Central memory CD8-positive, alpha-beta T cell (primary cell): Measurements from ENCODE around the gene TSHZ2.
"Not testable (repeated sequence)": the region's sequence is repeated elsewhere in the genome, so short reads cannot be mapped to it uniquely, and the experiment has no call there.

Source experiments
- ATAC-seq: fragments of 150-1000 bp; cut with Tn5 transposase; replicated peaks from 2 replicates; pipeline ENCODE4 v1.10.0; 2022; ENCODE audit warnings: mild to moderate bottlenecking, moderate FRiP score, moderate number of reproducible peaks; ENCODE audit not compliant: poor library complexity, severe bottlenecking; ENCODE audit errors: extremely low read depth
- DNase-seq, 2 donors: peaks; one replicate each; pipeline ENCODE4 v3.0.0; 2021; ENCODE audit warnings: low spot score in 2 of 2
- H3K27ac Mint-ChIP-seq: one replicate; pipeline ENCODE4 v1.8.0; 2022; ENCODE audit warnings: low read depth, mild to moderate bottlenecking, moderate library complexity, mixed read lengths
- H3K27me3 Mint-ChIP-seq: one replicate; pipeline ENCODE4 v1.8.0; 2022; ENCODE audit warnings: mixed read lengths
- H3K36me3 Mint-ChIP-seq: one replicate; pipeline ENCODE4 v1.8.0; 2022; ENCODE audit warnings: mild to moderate bottlenecking, moderate library complexity, mixed read lengths; ENCODE audit not compliant: insufficient read depth
- H3K4me1 Mint-ChIP-seq: one replicate; pipeline ENCODE4 v1.8.0; 2022; ENCODE audit warnings: mixed read lengths
- H3K4me3 Mint-ChIP-seq: one replicate; pipeline ENCODE4 v1.8.0; 2022; ENCODE audit warnings: mild to moderate bottlenecking, moderate library complexity, mixed read lengths
- H3K9me3 Mint-ChIP-seq: one replicate; pipeline ENCODE4 v1.8.0; 2022; ENCODE audit warnings: mixed read lengths

The TSHZ2 gene

GRCh38 chr20:53362736-53363135 lies 390.6 kb downstream of the TSHZ2 start:
- Mint-ChIP-seq H3K4me3 (no peak overlapping the region), H3K27me3 (peaks cover 35% of the 10 kb centered on the region), H3K9me3 (no peaks in the 10 kb centered on the region), H3K4me1 (no peaks in the 10 kb centered on the region), H3K27ac (no peak overlapping the region), H3K36me3 (no peaks in the 10 kb centered on the region)
- ATAC-seq, result no peak
- no peak for DNase-seq

GRCh38 chr20:53364646-53365045 lies 392.5 kb downstream of the TSHZ2 start:
- ATAC-seq, result no peak

GRCh38 chr20:53365076-53365475 lies 392.9 kb downstream of the TSHZ2 start:
- no peaks in the 10 kb centered on the region for H3K4me1 Mint-ChIP-seq
- H3K27me3 Mint-ChIP-seq, result peaks cover 35% of the 10 kb centered on the region
- no peaks in the 10 kb centered on the region for H3K36me3 Mint-ChIP-seq
- ATAC-seq (no peak), DNase-seq (no peak)
- no peaks in the 10 kb centered on the region for H3K9me3 Mint-ChIP-seq
- no peak overlapping the region for H3K4me3 Mint-ChIP-seq
- no peak overlapping the region for H3K27ac Mint-ChIP-seq

More at GRCh38 chr20:53364646-53365045, 392.5 kb downstream of the TSHZ2 start:
- Mint-ChIP-seq H3K36me3 (no peaks in the 10 kb centered on the region), H3K4me1 (no peaks in the 10 kb centered on the region), H3K27me3 (peaks cover 35% of the 10 kb centered on the region), H3K4me3 (no peak overlapping the region), H3K27ac (no peak overlapping the region), H3K9me3 (no peaks in the 10 kb centered on the region)
- no peak for DNase-seq

- H3K27ac Mint-ChIP-seq, result no peak overlapping the region
- H3K27me3 Mint-ChIP-seq, result peaks cover 35% of the 10 kb centered on the region
- no peaks in the 10 kb centered on the region for H3K36me3 Mint-ChIP-seq
- H3K9me3 Mint-ChIP-seq, result no peaks in the 10 kb centered on the region
- no peak for ATAC-seq
- H3K4me1 Mint-ChIP-seq, result no peaks in the 10 kb centered on the region
- H3K4me3 Mint-ChIP-seq, result no peak overlapping the region
- DNase-seq, result no peak
Measured at GRCh38 chr20:53365539-53366075, 393.4 kb downstream of the TSHZ2 start.

- H3K4me3 Mint-ChIP-seq, H3K36me3 Mint-ChIP-seq, ATAC-seq, H3K4me1 Mint-ChIP-seq, DNase-seq, H3K9me3 Mint-ChIP-seq, H3K27ac Mint-ChIP-seq: not testable (repeated sequence)
- H3K27me3 Mint-ChIP-seq, result peaks cover 35% of the 10 kb centered on the region
Measured at GRCh38 chr20:53366928-53367327, 394.8 kb downstream of the TSHZ2 start.

GRCh38 chr20:53369871-53370270 lies 397.7 kb downstream of the TSHZ2 start:
- no peak overlapping the region for H3K4me3 Mint-ChIP-seq
- DNase-seq (no peak), ATAC-seq (no peak)
- H3K36me3 Mint-ChIP-seq, result no peaks in the 10 kb centered on the region
- no peak overlapping the region for H3K27ac Mint-ChIP-seq
- no peaks in the 10 kb centered on the region for H3K9me3 Mint-ChIP-seq
- H3K4me1 Mint-ChIP-seq, result no peaks in the 10 kb centered on the region
- H3K27me3 Mint-ChIP-seq, result peaks cover 16% of the 10 kb centered on the region

GRCh38 chr20:53370345-53370961 lies 398.3 kb downstream of the TSHZ2 start:
- DNase-seq, result no peak
- no peaks in the 10 kb centered on the region for H3K9me3 Mint-ChIP-seq
- no peak for ATAC-seq
- no peak overlapping the region for H3K4me3 Mint-ChIP-seq
- no peak overlapping the region for H3K27ac Mint-ChIP-seq
- no peaks in the 10 kb centered on the region for H3K36me3 Mint-ChIP-seq
- H3K27me3 Mint-ChIP-seq, result peaks cover 10% of the 10 kb centered on the region
- H3K4me1 Mint-ChIP-seq, result no peaks in the 10 kb centered on the region

- no peaks in the 10 kb centered on the region for H3K4me1 Mint-ChIP-seq
- H3K27me3 Mint-ChIP-seq, result peaks cover 2% of the 10 kb centered on the region
- H3K4me3 Mint-ChIP-seq, result no peak overlapping the region
- DNase-seq, result no peak
- ATAC-seq, result no peak
- no peaks in the 10 kb centered on the region for H3K9me3 Mint-ChIP-seq
- no peak overlapping the region for H3K27ac Mint-ChIP-seq
- H3K36me3 Mint-ChIP-seq, result no peaks in the 10 kb centered on the region
Measured at GRCh38 chr20:53371216-53371615, 399.1 kb downstream of the TSHZ2 start.

GRCh38 chr20:53376021-53376420 lies 403.9 kb downstream of the TSHZ2 start:
- H3K27me3 Mint-ChIP-seq, result no peaks in the 10 kb centered on the region
- no peak overlapping the region for H3K27ac Mint-ChIP-seq
- no peaks in the 10 kb centered on the region for H3K9me3 Mint-ChIP-seq
- no peaks in the 10 kb centered on the region for H3K4me1 Mint-ChIP-seq
- no peak for ATAC-seq
- no peak for DNase-seq
- H3K36me3 Mint-ChIP-seq, result no peaks in the 10 kb centered on the region
- H3K4me3 Mint-ChIP-seq, result no peak overlapping the region

- ATAC-seq (no peak), DNase-seq (no peak)
- H3K4me3 Mint-ChIP-seq, result no peak overlapping the region
- H3K4me1 Mint-ChIP-seq, result no peaks in the 10 kb centered on the region
- no peak overlapping the region for H3K27ac Mint-ChIP-seq
- H3K36me3 Mint-ChIP-seq, result no peaks in the 10 kb centered on the region
- H3K9me3 Mint-ChIP-seq, result no peaks in the 10 kb centered on the region
- peaks cover 12% of the 10 kb centered on the region for H3K27me3 Mint-ChIP-seq
Measured at GRCh38 chr20:53379014-53379832, 407.1 kb downstream of the TSHZ2 start.

GRCh38 chr20:53379833-53380120 lies 407.6 kb downstream of the TSHZ2 start:
- ATAC-seq, result no peak
- no peaks in the 10 kb centered on the region for H3K9me3 Mint-ChIP-seq
- H3K4me1 Mint-ChIP-seq, result no peaks in the 10 kb centered on the region

GRCh38 chr20:53381568-53382262 lies 409.6 kb downstream of the TSHZ2 start:
- Mint-ChIP-seq H3K4me3 (no peak overlapping the region), H3K27me3 (peaks cover 12% of the 10 kb centered on the region), H3K36me3 (no peaks in the 10 kb centered on the region), H3K27ac (no peak overlapping the region), H3K9me3 (no peaks in the 10 kb centered on the region), H3K4me1 (no peaks in the 10 kb centered on the region)
- ATAC-seq, result no peak
- DNase-seq, result no peak

More at GRCh38 chr20:53379833-53380120, 407.6 kb downstream of the TSHZ2 start:
- Mint-ChIP-seq H3K4me3 (no peak overlapping the region), H3K27ac (no peak overlapping the region), H3K36me3 (no peaks in the 10 kb centered on the region), H3K27me3 (peaks cover 12% of the 10 kb centered on the region)
- DNase-seq, result no peak
